ENCODE measurements around the gene KCNQ1OT1.

Gene KCNQ1OT1

GRCh38 chr11:2579315-2580060 lies 120.3 kb downstream of the KCNQ1OT1 start:
- no peak for DNase-seq

- DNase-seq = no peak
Observed at GRCh38 chr11:2578929-2579270, 120.9 kb downstream of the KCNQ1OT1 start.

DNA sequence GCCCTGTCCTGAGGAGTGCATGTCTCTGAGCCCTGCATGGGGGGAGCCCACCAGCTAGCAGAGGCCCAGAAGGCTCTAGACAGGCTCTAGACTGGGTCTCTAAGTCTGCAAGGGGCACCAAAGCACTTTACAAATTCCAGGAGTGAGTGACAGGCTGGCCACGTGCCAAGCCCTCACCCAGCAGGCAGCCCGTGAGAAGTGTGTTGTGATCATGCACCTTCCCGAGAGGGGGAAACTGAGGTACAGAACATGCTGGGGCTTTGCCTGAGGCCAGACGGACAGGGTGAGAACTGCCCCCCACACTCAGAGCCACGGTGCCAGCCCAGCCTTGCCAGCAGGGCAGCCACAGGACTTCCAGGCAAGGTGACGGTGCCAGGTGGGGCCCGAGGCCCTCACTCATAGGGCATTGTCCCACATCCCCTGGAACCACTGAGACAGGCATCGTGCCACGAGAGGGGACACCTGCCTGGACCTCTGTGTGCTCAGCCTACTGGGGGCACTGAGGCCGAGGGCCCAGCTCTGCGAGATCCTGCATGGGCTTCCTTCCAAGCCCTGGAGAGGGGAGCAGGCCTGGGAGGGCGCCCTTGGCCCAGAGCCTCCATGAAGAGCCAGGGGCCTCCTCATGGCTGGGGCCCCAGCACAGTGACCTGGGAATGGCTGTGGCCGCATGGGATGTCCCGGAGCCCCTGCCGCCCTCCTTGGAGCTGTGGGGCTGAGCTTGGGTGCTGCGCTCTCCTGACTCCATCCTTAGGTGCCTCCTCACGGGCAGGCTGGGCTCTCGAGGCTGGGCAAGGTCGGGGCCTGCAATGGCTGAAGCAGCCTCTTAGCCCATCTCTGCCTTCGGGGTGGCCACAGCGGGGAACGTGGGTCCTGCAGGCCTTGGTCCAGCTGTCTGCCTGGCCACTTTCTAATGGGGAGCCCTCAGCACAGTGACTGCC lies 121.5 kb downstream of the KCNQ1OT1 start:
- DNase-seq = no peak

GRCh38 chr11:2577031-2577990 lies 122.5 kb downstream of the KCNQ1OT1 start:
- no peak for DNase-seq

GRCh38 chr11:2576549-2576948 lies 123.2 kb downstream of the KCNQ1OT1 start:
- DNase-seq = no peak

GRCh38 chr11:2576111-2576510 lies 123.7 kb downstream of the KCNQ1OT1 start:
- no peak for DNase-seq

- no peak for DNase-seq
Observed at GRCh38 chr11:2575591-2576051, 124.2 kb downstream of the KCNQ1OT1 start.

DNA sequence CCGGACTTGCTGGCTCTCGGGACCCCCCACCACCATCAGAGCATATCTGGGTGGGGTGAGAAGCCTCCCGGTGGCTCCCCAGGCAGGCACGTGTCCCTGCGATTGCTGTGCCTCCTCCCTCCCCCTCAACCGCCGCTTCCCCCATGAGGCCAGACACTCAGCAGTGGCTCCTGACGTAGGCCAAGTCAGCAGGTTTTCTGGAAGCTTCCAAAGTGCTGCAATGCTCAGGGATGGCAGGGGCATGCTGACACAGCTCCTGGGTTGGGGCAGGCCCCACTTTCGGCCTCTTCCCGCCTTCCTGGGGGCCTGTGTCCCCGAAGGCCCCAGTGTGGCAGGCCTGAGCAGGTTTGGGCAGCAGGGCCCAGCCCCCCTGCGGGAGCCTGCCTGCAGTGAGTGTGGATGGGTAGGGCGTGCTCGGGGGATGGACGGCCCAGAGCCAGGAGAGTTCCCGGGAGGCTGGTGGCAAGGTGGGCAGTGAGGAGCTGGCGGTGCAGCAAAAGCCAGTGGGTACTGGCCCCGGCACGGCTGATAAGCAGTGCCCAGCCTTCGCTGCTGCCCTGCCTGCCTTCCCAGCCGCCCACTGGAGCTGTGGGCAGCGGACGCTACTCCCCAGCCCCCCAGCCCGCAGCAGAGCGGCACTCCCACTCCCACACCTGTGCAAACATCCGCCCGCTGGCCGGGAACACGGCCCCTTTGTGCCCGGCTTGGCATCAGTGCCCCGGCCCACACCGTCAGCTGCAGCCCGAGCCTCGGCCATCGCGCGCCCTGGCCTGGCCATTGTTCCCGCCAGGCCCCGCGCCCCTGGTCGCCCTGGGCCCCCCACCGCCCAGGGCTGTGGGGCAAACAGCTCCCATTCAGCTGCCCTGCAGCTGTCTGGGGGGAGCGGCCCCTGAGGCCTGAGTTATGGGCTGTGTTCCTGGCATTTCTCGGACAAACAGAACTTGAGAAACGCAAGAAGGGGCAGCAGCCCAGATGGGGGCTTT lies 125.0 kb downstream of the KCNQ1OT1 start:
- no peak for DNase-seq

GRCh38 chr11:2574043-2574552 lies 125.7 kb downstream of the KCNQ1OT1 start:
- DNase-seq = no peak

DNA sequence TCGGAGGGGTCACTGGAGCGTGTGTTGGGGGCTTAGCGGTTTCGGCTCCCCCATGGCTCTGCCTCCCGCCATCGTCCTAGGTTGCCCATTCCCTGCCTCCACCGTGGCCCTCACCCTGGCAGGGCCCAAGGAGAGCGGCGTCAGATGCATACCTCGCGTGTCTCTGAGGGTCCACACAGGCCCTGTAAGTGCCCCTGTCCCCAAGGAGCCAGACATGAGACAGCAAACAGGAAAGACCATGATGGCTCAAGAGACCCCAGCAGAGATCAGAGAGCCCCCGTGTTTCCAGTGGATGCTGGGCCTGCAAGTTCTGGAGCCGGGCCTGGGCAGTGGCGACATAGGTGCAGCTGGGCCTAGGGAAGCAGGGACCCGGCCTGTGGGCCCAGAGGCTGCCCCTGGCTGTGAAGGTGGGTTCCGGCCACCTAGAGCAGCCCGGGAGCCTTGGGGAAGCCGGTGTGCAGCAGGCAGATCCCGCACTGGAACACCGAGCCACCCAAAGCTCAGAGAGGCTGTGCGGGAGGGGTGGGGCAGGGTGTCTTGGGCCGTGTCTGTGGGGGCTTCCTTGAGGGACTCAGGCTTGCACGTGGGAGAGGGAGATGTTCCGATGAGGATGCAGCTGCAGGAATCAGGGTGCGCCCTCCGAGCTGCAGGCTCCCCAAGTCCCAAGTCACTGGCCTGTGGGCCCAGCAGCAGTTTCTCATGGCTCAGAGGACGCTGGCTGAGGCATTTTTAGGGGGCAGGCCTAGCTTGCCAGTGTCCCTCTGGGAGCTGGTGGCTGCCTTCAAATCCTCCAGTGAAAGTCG lies 126.4 kb downstream of the KCNQ1OT1 start:
- no peak for DNase-seq

DNA sequence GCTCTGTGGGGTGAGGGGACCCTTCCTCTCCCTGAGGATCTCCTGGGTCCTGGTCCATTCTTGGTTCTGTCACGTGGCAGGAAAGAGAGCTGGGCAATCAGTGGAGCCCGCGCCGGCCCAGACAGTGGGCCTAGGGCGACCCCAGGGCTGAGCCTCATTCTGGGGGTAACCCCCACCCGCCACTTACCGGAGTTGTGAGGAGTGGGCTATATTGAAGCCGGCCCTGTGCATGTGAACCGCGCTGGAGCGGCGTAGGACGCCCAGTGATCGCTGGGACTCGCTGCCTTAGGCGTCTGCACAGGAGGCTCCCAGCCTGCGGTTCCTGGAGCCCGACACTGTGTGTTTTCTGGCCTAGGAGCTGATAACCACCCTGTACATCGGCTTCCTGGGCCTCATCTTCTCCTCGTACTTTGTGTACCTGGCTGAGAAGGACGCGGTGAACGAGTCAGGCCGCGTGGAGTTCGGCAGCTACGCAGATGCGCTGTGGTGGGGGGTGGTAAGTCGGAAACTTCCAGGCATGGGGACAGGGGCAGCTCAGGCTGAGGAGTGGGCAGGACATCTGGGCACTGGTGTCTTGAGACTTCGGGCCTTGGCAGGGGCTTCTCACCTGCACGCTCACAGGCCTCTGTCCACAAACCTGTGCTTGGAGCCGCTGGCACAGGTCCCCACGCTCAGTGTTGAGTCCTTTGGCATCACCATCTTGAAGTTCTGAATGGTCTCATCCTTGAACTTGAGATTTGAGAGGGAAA lies 127.1 kb downstream of the KCNQ1OT1 start:
- no peak for DNase-seq

DNA sequence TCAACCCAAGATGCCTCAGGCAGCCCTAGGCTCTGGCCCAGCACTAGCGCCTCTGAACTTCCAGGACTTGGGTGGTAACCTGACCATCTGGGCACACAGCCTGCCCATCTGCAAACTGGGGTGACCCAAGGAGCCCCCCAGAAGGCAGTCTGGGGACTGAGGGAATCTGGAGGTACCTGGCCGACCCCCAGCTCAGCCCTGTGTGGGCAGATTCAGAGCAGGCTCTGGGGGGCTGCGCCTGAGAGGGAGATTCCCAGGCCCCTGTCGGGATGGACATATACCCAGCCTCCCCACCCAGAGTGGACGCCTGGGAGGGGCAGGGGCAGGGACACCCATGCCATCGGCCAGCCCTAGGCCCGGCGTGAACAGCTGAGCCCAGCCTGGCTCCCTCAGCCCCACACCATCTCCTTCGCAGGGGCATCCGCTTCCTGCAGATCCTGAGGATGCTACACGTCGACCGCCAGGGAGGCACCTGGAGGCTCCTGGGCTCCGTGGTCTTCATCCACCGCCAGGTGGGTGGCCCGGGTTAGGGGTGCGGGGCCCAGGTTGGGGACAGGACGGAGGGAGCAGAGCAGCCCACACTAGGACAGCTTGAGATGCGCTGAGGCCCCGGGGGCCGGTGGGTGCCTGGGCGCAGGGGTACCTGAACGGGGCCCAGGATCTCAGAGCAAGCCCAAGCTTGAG lies 128.1 kb downstream of the KCNQ1OT1 start:
- DNase-seq = no peak

DNA sequence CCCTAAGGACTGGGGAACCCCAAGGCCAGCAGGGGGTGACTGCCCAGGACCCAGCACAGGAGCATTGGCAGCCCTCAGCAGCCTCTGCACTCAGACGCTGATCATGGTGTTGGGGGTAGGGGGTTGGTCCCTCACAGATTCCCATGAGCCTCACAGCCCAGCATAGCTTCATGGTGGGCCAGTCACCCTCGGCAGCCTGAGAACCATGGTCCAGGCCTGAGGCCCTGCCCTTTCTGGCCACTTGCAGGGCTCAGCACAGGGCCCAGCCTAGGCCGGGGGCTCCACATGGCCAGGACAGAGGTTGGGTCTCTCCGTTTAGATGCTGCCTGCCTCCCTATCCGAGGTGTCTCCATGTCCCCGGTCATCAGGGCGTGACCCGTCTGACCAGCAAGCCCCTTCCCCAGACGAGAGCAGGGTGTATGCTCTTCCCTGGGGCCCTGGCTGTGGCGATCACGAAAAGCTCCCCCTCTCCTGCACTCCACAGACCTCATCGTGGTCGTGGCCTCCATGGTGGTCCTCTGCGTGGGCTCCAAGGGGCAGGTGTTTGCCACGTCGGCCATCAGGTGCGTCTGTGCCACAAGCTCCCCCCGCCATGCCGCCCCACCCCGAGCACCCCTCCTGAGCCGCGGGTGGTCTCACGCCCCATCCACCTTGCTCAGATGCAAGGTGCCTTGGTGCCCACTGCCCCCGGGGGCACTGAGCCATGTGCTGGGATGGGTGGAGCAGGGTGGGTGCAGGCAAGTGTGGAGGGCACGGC lies 128.8 kb downstream of the KCNQ1OT1 start:
- no peak for DNase-seq

- DNase-seq = no peak
Observed at GRCh38 chr11:2570211-2570811, 129.5 kb downstream of the KCNQ1OT1 start.

DNA sequence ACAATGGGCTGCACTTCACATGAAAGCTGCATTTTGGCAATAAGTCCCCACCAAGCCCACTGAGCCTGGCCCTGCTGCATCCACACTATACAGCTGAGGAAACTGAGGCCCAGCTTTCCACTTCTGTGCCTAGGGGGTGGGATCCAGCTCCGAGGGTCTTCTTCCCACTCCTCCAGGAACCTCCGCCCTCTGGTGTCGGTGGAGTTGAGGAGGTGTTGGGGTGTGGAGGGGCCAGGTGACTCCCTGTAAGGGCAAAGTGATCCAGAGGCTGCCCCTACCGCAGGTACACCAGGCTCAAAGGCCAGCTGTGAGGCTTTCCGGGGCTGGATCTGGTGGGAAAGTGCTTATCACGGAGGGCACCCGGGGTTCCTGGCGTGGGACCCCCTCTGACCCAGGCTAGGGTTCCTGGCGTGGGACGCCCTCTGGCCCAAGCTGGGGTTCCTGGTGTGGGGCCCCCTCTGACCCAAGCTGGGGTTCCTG lies 130.0 kb downstream of the KCNQ1OT1 start:
- DNase-seq = no peak

DNA sequence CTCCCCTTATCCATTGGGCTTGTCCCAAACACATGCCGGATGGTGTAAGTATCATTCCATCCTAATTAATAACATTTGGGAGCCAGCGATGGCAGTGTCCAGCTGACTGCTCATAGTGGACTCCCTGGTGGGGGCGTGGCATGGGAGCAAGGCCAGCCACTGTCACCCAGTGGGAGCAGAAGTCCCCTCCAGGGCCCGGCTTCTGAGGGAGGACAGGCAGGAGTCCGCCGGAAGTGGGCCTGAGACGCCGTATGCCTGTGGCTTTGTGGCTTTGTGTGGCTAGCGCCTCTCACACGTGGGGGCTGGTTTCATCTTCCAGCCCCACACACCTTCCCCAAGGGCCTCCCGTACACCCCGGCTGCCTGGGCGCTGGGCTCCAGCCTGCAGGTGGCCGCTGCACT lies 130.5 kb downstream of the KCNQ1OT1 start:
- no peak for DNase-seq

- DNase-seq = no peak
Observed at GRCh38 chr11:2567026-2567671, 132.6 kb downstream of the KCNQ1OT1 start.

Measured in activated T-cell treated with anti-CD3 and anti-CD28 coated beads, Interleukin-2, amount 50 U/mL, for 48 hours (primary cell).